Measurements from ENCODE around the gene IRF2BP1.

IRF2BP1 gene

GRCh38 chr19:45860359-45861259, 25.3 kb downstream of the IRF2BP1 start:
- DNase-seq = no peak

DNA sequence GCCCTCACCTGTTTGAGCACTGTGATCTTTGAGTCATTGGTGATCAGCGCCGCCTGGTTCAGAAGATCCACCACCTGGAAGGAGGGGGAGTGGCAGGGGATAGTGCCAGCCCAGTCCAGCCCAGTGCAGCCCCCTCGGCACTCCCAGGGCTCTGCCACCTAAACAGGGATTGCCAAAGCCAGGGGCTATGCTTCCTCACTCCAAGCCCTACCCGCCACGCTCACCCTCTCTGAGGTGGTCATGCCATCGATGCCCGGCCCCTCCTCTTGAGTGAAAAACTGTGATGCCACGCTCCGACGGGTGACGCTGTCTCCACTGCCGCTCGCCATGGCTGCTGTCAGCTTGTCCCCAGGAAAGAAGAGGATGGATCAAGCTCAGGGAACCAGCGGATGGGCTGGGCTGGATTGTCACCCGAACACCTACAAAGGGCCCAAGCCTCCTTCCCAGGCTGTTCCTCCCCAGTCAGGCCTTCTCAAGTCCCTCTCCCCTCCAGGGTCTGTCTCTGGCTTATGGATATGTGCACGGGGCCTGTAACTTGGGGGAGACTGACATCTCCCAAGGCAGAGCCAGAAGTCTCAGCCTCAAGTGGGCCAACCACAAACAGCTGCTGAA, 31.7 kb downstream of the IRF2BP1 start:
- no peak for DNase-seq

DNA sequence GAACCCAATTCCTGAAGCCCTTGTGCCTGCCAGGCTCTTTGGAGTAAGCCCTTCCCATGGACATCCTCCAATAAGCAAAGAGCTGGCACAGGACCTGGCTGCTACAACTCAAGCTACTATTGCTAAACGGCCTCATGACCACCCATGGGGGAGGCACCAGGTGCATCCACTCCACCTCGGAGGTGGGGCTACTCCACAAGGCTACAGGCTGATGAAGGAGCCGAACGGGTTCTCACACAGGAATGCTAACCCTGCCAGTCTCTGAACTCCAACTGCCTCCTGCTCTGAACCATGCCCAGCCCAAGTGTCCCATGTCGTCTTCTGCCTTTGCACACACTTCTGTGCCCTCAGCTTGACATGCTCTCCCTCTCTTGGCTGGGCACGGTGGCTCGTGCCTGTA, 33.0 kb downstream of the IRF2BP1 start:
- DNase-seq = no peak

DNA sequence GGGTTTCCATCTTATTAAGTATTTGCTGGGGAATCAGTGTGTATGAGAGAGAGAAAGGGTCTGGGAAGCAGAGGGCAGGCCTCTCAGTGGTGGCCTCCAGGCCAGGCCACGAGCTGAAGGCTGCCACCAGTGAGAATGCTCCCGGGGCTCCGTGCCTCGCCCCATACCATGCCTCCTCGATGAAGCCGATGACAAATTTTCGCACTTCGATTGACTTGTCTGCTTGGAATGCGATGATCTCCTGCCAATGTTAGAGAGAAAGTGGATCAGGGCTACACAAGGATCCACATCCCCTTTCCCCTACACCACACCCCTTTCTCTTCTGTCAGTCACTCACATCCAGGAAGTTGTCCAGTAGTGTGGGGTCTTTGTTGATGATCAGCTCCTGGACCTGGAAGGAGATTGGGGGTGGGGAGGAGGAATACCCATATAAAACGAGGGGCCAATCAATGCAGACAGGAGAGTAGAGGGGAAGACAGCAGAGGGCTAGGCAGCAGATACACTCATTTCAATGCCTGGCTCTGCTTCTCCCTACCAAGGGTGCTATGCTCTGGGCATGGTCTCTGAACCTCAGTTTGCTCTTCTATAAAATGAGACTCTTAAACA, 33.7 kb downstream of the IRF2BP1 start:
- DNase-seq = no peak

DNA sequence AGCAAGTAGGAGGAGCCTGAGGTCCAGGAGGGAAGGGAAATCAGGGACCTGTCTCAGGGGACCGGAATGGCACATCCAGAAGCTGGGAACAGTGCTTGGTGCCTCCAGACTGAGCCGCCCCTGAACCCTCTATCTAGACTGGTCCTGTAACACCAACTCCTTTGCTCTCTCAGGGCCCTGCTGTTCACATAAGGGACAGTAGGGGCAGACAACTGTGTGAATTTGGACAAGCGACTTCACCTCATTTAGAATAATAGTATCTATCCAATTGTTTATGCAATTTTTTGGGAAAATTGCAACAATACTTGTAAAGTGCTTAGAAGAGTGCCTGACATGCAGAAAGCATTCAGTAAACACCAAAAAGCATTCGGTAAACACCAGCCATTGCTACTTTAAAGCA, 37.0 kb downstream of the IRF2BP1 start:
- no peak for DNase-seq

- no peak for DNase-seq
These were observed 38.3 kb downstream of the IRF2BP1 start for GRCh38 chr19:45847663-45848062.

DNA sequence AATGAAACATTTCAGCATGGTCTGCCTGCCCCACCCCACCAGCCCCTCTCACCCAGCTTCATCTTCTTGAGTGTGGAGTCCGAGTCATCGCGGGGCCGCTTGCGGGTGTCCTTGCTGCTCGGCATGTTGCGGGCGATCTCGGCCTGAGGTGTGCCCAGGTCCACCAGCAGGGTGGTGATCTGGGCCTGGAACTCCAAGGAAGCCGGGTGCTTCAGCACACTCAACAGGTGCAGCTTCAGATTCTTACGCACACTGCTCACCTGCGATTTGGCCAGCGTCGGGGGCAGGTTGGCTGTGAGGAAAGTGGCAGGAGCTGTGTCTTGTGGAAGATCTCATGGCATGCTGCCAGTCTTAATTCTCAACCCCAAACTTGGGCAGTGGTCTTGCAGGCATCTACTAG, 43.7 kb downstream of the IRF2BP1 start:
- DNase-seq = no peak

- no peak for DNase-seq
These were observed 51.0 kb downstream of the IRF2BP1 start for GRCh38 chr19:45834970-45835369.
